Hepatocyte (in vitro differentiated cells): Measurements from ENCODE around the gene XPO6. TPM values are rescaled to one million over a fixed set of nuclear protein-coding genes. Genes with fewer than 3 reads are reported as not detected.

Experiments
- DNase-seq: peaks from one replicate; pipeline ENCODE4 v3.0.0-alpha.2; 2016; ENCODE audit warnings: low spot score
- H2AFZ ChIP-seq: fragments of 200-600 bp; sonication (generic); 2 replicates; pipeline ENCODE4 v1.6.0; 2016; ENCODE audit warnings: antibody characterized with exemption, mild to moderate bottlenecking
- H3K27ac ChIP-seq: fragments of 200-600 bp; sonication (generic); 2 replicates; pipeline ENCODE4 v1.5.1; 2016; ENCODE audit warnings: mild to moderate bottlenecking
- H3K27me3 ChIP-seq: fragments of 200-600 bp; sonication (generic); 2 replicates; pipeline ENCODE4 v1.6.1; 2016
- H3K36me3 ChIP-seq: fragments of 200-600 bp; sonication (generic); replicated peaks from 2 replicates; pipeline ENCODE4 v1.5.1; 2016; ENCODE audit warnings: low read depth; ENCODE audit not compliant: insufficient read depth
- H3K4me1 ChIP-seq: fragments of 200-600 bp; sonication (generic); 2 replicates; pipeline ENCODE4 v1.5.1; 2016; ENCODE audit warnings: mild to moderate bottlenecking, moderate library complexity; ENCODE audit not compliant: insufficient read depth
- H3K4me2 ChIP-seq: fragments of 200-600 bp; sonication (generic); 2 replicates; pipeline ENCODE4 v1.6.0; 2016
- H3K4me3 ChIP-seq: fragments of 200-600 bp; sonication (generic); 2 replicates; pipeline ENCODE4 v1.5.1; 2016; ENCODE audit warnings: mild to moderate bottlenecking
- H3K79me2 ChIP-seq: fragments of 200-600 bp; sonication (generic); 2 replicates; pipeline ENCODE4 v1.6.0; 2017; ENCODE audit warnings: mild to moderate bottlenecking
- H3K9me2 ChIP-seq: fragments of 200-600 bp; sonication (generic); replicated peaks from 2 replicates; pipeline ENCODE4 v1.6.0; 2017; ENCODE audit warnings: mild to moderate bottlenecking; ENCODE audit not compliant: insufficient read depth
- H3K9me3 ChIP-seq: fragments of 200-600 bp; sonication (generic); 2 replicates; pipeline ENCODE4 v1.5.1; 2016; ENCODE audit warnings: low read depth, mild to moderate bottlenecking
- H4K20me1 ChIP-seq: fragments of 200-600 bp; sonication (generic); 2 replicates; pipeline ENCODE4 v1.6.0; 2016; ENCODE audit warnings: mild to moderate bottlenecking; ENCODE audit not compliant: insufficient read depth, poor library complexity, severe bottlenecking
- EZH2 ChIP-seq: fragments of 200-600 bp; sonication (generic); IDR thresholded peaks from 2 replicates; pipeline ENCODE4 v1.6.1; 2016; ENCODE audit warnings: antibody characterized with exemption, mild to moderate bottlenecking, borderline replicate concordance
- EZH2phosphoT487 ChIP-seq: fragments of 200-600 bp; sonication (generic); IDR thresholded peaks from one replicate; pipeline ENCODE4 v1.6.1; 2018; ENCODE audit warnings: antibody characterized with exemption, mild to moderate bottlenecking, low read depth, moderate library complexity; ENCODE audit not compliant: unreplicated experiment, severe bottlenecking
- WGBS: methylation state at CpG from one replicate; pipeline ENCODE4 v1.1.6; 2016; ENCODE audit warnings: low lambda C conversion rate; ENCODE audit errors: missing lambda C conversion rate; 5-methylcytosine and 5-hydroxymethylcytosine counted together
- polyA plus RNA-seq: library from polyadenylated mRNA; unstranded; fragments of >200 nt; fragmentation: Nextera tagmentation; extraction: Ambion mirVana; gene quantifications from 2 replicates; pipeline ENCODE4 v1.2.1, GENCODE V29; 2016
- total RNA-seq: library from RNA; depleted of rRNA; stranded (reverse); fragments of >200 nt; gene quantifications from 2 replicates; pipeline ENCODE4 v1.2.3, GENCODE V29; 2014
- TF ChIP-seq, protein P1 (sequence below): fragments of 200-600 bp; sonication (generic); IDR thresholded peaks from 2 replicates; pipeline ENCODE4 v1.5.1; 2016; ENCODE audit warnings: antibody characterized with exemption, mild to moderate bottlenecking; ENCODE audit not compliant: poor library complexity

The XPO6 gene
- total and polyA plus RNA-seq, 2 experiments from 2014 or later = 39.8 to 111 TPM

DNA sequence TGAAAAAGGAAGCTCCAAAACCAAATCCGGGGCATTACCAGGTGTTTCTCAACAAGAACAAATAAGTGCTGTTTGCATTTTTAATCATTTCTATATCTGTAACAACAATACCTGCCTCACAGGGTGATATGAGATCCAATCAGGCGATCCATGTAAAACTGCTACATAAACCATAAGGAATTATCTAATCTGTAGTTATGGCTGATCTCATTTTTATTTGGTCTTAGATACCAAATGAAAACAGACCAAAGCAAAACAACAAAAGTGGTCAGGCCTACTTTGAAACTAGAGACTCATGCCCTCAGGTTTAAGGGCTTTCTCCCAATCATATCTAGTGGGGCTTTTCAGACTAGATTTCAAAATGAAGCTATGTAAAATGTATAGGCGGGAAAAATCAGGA is 28.3 kb downstream of the XPO6 start:
- Histone ChIP-seq H4K20me1 (peaks cover 10% of the 10 kb centered on the region), H3K9me3 (no peaks in the 10 kb centered on the region), H3K4me1 (peaks cover 13% of the 10 kb centered on the region), H3K9me2 (no peaks in the 10 kb centered on the region), H3K27me3 (no peaks in the 10 kb centered on the region), H3K36me3 (no peaks in the 10 kb centered on the region), H3K4me2 (no peak overlapping the region), H2AFZ (no peak overlapping the region), H3K4me3 (no peak overlapping the region), H3K27ac (no peak overlapping the region), H3K79me2 (peaks cover 93% of the 10 kb centered on the region)
- 78% methylated on average over 3 of the region's 3 CpGs for WGBS
- TF ChIP-seq EZH2phosphoT487 (no peak), EZH2 (no peak)
- TF ChIP-seq, protein P1, sequence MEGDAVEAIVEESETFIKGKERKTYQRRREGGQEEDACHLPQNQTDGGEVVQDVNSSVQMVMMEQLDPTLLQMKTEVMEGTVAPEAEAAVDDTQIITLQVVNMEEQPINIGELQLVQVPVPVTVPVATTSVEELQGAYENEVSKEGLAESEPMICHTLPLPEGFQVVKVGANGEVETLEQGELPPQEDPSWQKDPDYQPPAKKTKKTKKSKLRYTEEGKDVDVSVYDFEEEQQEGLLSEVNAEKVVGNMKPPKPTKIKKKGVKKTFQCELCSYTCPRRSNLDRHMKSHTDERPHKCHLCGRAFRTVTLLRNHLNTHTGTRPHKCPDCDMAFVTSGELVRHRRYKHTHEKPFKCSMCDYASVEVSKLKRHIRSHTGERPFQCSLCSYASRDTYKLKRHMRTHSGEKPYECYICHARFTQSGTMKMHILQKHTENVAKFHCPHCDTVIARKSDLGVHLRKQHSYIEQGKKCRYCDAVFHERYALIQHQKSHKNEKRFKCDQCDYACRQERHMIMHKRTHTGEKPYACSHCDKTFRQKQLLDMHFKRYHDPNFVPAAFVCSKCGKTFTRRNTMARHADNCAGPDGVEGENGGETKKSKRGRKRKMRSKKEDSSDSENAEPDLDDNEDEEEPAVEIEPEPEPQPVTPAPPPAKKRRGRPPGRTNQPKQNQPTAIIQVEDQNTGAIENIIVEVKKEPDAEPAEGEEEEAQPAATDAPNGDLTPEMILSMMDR = no peak
- DNase-seq = no peak

DNA sequence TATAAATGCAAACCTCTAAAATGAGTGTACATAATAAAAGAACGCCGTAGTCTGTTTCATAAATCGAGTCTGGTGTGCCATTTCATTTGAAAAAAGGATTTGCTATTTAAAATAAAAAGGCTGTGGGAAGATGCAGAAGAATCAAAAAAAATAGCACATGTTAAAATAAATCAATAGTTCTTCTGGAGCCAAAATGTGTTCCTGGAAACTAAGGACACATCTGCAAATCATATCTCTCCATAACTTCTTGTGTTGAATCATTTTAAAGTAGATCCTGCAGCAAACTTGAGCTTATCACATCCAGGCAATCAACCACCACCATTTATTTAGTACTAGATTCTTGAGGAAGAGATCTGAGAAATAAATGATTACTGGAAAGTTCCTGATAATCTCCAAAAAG is 29.0 kb downstream of the XPO6 start:
- DNase-seq = no peak
- Histone ChIP-seq H3K4me2 (no peak overlapping the region), H3K36me3 (no peaks in the 10 kb centered on the region), H3K27me3 (no peaks in the 10 kb centered on the region), H3K27ac (peak overlapping the region; percentile 79), H3K4me1 (peaks cover 13% of the 10 kb centered on the region), H4K20me1 (peaks cover 10% of the 10 kb centered on the region), H3K9me3 (no peaks in the 10 kb centered on the region), H3K9me2 (no peaks in the 10 kb centered on the region), H3K4me3 (no peak overlapping the region), H2AFZ (no peak overlapping the region), H3K79me2 (peaks cover 94% of the 10 kb centered on the region)
- TF ChIP-seq, protein P1 = no peak
- TF ChIP-seq EZH2phosphoT487 (no peak), EZH2 (no peak)
- 95% methylated on average over 3 of the region's 3 CpGs for WGBS

DNA sequence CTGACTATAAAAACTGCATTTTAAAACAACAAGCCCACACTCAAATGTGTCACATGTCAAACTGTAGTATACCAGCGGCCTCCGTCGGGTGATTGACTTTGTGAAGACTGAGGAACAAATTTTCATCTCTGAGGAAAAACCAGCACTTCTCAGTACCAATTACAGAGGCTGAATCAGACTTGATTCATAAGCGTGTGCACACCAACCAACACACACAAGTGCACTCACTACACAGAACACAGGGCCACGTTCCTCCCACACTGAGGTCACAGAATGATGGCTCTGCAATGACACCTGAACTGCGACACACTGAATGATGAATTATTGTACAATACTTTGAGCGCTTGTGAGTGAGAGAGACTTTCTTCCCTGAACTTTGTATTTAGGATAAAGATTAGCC is 29.6 kb downstream of the XPO6 start:
- TF ChIP-seq EZH2 (no peak), EZH2phosphoT487 (no peak)
- TF ChIP-seq, protein P1 = no peak
- no peaks in the 10 kb centered on the region for H3K36me3 ChIP-seq
- peaks cover 13% of the 10 kb centered on the region for H3K4me1 ChIP-seq
- H3K9me2 ChIP-seq = no peaks in the 10 kb centered on the region
- WGBS = 96% methylated on average over 7 of the region's 7 CpGs
- H3K9me3 ChIP-seq = no peaks in the 10 kb centered on the region
- H3K27me3 ChIP-seq = no peaks in the 10 kb centered on the region
- DNase-seq = no peak
- peak overlapping the region; percentile 25 for H3K4me2 ChIP-seq
- peaks cover 10% of the 10 kb centered on the region for H4K20me1 ChIP-seq
- H3K4me3 ChIP-seq = no peak overlapping the region
- H3K79me2 ChIP-seq = peaks cover 94% of the 10 kb centered on the region
- peak overlapping the region; percentile 79 for H3K27ac ChIP-seq
- no peak overlapping the region for H2AFZ ChIP-seq

DNA sequence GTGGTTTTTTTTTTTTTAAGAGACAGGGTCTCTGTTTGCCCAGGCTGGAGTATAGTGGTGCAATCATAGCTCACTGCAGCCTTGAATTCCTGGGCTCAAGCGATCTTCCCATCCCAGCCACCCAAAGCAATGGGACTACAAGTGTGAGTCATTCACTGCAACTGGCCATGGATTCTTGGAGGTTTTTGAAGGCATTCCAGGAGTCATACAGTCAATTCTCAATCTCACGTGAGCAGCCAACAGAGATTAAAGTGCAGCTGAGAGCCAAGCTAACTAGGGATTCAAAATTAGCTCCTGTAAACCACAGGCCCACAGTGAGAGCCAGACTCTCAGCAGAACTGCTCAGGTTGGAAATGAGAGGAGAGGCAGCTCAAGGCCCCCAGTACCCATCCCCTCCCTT is 30.2 kb downstream of the XPO6 start:
- Histone ChIP-seq H3K9me3 (no peaks in the 10 kb centered on the region), H2AFZ (no peak overlapping the region), H3K36me3 (no peaks in the 10 kb centered on the region), H3K27me3 (no peaks in the 10 kb centered on the region), H3K9me2 (no peaks in the 10 kb centered on the region), H3K4me1 (peaks cover 13% of the 10 kb centered on the region), H3K4me3 (no peak overlapping the region), H3K79me2 (peaks cover 93% of the 10 kb centered on the region), H3K4me2 (peak overlapping the region; percentile 25), H3K27ac (peak overlapping the region; percentile 79), H4K20me1 (peaks cover 10% of the 10 kb centered on the region)
- WGBS = 50% methylated on average over 2 of the region's 2 CpGs
- TF ChIP-seq EZH2phosphoT487 (no peak), EZH2 (no peak)
- TF ChIP-seq, protein P1 = no peak
- peak; percentile 78 for DNase-seq
